GM19328 (cell line): ENCODE measurements around the gene APAF1.

ENCODE experiments used
- ATAC-seq: cut with Tn5 transposase; IDR thresholded peaks from one replicate; pipeline ENCODE4 v1.9.1; 2021; ENCODE audit warnings: mild to moderate bottlenecking, moderate library complexity; ENCODE audit not compliant: unreplicated experiment

APAF1 gene

GRCh38 chr12:98725476-98726247, 80.6 kb downstream of the APAF1 start:
- peak; percentile 55 for ATAC-seq

DNA sequence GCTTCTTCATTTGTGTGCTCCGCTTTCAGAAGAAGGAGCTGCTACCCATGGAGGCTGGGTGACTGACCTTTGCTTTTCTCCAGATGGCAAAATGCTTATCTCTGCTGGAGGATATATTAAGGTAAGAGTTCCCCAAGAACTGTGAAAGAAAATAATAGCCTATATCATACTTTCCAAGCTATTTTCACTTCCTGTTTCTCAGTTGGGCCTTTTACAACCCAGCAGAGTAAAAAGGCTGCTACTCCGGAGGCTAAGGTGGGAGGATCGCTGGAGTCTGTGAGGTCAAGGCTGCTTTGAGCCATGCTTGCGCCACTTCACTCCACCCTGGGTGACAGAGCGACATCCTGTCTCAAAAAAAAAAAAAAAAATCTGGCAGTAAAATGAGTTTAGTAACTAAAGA, 82.1 kb downstream of the APAF1 start:
- ATAC-seq: no peak

DNA sequence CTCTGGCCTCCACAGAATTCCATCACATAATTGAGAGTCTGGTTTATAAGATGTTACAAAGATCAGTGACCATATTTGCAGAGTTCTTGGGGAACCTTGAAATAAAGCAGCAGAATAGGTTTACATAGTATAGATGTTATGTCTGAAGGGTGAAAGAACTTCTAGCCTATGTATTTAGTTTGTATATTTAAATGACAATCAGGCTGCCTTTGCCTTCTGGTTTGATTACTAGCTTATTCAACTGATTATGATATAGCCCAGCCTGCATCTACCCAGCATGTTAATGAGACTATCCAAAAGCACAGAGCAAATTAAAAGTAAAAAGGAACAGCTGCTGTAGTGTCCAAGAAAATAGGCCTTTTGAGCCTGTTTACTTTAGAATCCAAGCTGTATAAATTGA, 85.3 kb downstream of the APAF1 start:
- ATAC-seq: no peak

- no peak for ATAC-seq
Observed at GRCh38 chr12:98733667-98734350, 88.7 kb downstream of the APAF1 start.

- ATAC-seq: no peak
Observed at GRCh38 chr12:98735821-98736220, 90.7 kb downstream of the APAF1 start.

DNA sequence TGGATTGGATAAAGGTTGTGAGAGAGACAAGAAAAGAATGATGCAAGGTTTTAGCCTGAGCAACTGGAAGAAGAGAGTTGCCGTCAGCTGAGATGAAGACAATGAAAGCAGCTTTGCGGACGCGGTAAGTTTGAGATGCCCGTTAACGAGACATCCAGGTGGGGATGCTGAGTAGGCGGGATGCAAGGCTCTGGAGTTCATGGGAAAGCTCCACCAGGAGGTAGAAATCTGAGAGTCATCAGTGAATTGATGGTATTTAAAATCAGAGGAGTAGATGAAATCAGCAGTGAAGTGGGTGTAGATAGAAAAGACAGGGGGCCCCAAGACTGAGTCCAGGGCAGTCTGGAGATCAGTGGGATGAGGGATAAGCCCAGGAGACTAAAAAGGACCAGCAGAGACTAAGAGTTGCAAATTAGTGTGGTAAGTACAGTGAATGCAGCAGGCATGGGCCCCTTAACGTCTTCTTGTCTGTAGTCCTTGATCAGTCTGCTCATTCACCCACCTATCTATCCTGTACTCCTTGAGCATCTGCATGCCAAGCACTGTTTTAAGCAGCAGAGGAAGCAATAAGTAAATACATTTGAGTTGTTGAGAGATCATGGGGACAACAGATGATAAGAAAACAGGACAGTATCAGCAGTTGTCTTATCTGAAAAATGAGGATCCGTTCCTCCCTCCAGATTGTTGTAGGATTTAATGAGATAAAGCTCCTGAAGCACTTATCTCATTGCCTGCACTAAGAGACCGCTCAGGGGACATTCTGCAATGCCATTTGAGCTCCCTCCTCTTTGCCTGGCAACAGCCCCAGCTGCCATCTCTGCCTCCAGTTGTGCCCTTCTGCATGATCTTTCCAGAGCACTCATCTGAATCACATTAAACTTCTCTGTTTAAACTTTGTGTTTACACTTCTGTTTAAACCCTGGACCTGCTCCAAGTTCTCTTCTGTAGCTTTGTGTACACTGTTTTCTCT, 91.5 kb downstream of the APAF1 start:
- ATAC-seq: no peak

DNA sequence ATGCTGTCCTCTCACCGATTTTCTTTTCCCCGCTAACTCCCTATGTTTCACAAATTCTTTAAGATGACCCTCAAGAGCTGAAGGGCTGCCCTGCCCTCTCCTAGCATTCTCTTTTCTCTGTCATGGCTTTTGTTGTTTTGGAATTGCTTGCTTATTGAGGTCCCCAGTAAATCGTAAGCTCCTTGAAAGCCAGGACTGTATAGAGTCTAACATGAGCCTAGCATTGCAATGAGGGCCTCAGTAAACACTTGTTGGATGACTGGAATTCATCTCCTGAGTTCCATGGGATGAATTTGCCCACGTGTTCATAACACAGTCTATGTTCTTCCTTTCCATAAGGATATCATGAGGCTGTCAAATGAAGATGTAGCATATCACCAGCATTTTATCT, 92.2 kb downstream of the APAF1 start:
- ATAC-seq: no peak

- ATAC-seq: no peak
Observed at GRCh38 chr12:98738002-98738401, 92.9 kb downstream of the APAF1 start.

DNA sequence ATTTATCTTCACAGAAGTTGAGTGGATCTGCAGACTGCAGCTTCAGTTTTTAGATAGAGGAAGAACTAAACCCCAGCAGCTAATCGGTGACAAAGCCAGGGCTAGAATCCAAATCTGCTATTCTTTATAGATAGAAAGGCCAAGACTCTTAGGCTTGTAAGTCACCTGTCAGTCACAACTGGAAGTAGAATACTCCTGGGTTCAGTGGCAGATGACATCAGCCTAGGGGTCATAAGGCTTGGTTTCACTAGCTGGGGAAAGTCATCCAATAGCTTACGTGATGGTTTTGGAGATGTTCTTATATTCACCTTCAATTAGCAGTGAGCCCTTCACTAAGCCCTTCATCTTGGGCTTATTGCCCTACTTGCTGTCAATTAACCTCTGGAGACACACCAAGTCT, 93.4 kb downstream of the APAF1 start:
- ATAC-seq: no peak

GRCh38 chr12:98740751-98741150, 95.7 kb downstream of the APAF1 start:
- ATAC-seq: no peak

- no peak for ATAC-seq
Observed at GRCh38 chr12:98741196-98741555, 96.1 kb downstream of the APAF1 start.

GRCh38 chr12:98741556-98742265, 96.6 kb downstream of the APAF1 start:
- no peak for ATAC-seq

DNA sequence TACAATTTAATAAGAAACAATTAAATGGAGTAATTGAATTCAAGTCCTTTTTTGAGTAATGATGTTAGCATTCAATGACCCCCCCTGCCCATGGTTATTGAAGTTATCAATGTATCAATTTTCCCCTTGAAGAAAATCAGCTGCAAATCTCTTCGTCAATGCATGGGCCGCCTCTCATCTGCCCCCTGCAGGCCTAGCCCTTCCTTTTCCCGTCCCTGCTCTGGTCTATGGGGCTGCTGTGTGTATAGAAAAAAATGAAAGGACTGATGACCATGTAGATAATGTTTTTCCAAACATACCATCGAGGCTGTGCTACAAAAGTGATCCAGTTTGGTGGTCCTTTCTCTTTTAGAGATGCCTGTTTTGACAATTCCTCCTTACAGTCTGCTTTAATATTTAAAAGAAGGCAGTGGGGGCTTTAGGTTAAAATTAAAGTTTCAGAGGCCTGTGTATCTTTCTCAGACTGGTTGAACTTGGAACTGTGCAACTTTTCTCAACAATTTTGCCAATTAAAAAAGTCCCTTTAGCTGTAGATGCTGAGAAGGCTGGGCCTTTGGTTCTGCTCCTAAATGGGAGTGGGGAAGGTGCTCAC, 98.4 kb downstream of the APAF1 start:
- ATAC-seq: peak; percentile 50

- ATAC-seq: no peak
Observed at GRCh38 chr12:98744680-98745079, 99.6 kb downstream of the APAF1 start.

DNA sequence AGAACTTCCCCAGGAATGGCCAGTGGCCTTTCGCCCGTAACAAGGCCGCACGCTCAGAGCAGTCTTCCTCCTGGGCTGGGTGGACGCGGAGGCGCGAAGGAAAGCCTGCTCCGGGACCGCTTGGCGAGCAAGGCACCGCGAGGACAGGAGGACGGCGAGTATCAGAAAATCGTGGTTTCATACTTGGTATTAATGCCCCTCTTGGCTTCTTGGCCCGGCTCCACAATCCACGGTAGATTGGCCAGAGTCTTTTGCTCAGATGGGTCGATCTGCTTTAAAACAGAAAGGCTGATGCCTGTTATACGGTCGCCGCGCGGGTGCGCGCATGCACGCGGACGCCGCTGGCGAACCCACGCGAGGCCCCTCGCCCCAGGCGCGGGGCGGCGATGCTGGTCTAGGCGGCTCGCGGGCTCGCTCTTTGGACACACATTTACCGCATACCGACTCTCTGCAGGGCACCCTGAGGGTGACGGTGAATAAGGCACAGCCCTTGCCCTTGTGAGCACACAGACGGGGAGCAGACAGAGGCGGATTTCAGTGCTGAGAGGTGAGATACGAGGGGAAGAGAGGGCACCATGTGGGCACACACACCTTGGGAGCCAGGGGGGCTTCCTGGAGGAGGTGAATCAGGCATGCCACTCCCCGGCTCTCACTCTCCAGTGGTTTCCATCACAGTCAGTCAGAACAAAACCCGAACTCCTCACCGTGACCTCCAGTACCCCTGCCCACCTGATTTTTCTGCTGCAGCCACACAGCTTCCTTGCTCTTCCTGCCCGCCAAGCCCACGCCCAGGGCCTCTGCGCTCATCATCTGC, 100.7 kb downstream of the APAF1 start:
- no peak for ATAC-seq

GRCh38 chr12:98748463-98748862, 103.4 kb downstream of the APAF1 start:
- no peak for ATAC-seq

DNA sequence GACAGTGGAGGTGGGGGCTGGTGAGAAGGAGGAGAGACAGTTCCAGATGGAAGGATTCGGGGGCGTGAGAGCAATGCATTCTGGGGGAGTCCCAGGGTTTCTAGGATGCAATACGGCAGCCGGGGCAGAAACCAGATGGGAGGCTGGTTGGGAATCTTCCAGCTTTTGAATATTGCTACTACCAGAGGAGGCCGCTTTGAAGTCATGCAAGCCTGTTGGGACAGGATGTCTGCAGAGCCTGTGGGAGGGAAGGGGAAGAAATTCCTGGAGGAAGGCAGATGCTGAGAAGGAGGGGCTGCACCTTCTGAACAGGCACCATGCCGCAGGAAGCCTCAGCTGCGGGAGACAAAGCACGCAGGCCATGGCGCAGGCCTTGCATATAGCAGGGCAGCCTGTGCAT, 105.4 kb downstream of the APAF1 start:
- no peak for ATAC-seq

DNA sequence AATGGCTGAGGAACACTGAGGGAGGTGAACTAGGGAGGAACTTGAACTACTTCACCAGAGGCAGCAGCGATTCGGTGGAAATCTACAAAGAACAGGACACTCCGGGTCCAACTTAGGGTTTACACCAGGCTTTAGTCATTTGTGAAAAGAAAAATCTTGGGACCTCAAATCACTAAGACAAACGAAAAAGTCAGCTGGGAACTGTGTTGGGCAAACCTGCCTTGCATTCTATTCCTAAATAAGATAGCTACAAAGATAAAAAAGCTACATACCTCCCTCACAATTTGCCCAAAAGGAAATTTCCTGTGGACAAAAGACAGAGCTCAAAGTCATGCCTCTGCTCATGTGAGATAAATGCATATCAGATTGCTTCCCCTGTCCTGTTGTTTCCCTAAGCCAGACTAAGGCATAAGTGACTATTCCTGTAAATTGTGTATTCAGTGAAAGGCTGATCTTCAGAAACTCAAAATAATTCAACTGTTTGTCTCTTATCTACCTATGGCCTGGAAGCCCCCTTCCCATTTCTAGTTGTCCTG, 106.6 kb downstream of the APAF1 start:
- ATAC-seq: no peak

- ATAC-seq: no peak
Observed at GRCh38 chr12:98752726-98753125, 107.6 kb downstream of the APAF1 start.
